GM18951 (cell line): ENCODE data around the gene SLC18A2.

Experiments used
- POLR2A ChIP-seq: IDR thresholded peaks from 4 replicates; pipeline ENCODE4 v1.6.1; 2011; ENCODE audit warnings: mild to moderate bottlenecking; ENCODE audit not compliant: insufficient read length, insufficient read depth; ENCODE audit errors: extremely low read depth
- in situ Hi-C: fragments of 300-500 bp; cut with MboI; formaldehyde crosslinking; loops from one replicate; pipeline ENCODE4 v1.12.0; 2022; ENCODE audit warnings: low sequenced_read_pairs, mixed read lengths, inconsistent platforms; ENCODE audit not compliant: unreplicated experiment

Gene SLC18A2

DNA sequence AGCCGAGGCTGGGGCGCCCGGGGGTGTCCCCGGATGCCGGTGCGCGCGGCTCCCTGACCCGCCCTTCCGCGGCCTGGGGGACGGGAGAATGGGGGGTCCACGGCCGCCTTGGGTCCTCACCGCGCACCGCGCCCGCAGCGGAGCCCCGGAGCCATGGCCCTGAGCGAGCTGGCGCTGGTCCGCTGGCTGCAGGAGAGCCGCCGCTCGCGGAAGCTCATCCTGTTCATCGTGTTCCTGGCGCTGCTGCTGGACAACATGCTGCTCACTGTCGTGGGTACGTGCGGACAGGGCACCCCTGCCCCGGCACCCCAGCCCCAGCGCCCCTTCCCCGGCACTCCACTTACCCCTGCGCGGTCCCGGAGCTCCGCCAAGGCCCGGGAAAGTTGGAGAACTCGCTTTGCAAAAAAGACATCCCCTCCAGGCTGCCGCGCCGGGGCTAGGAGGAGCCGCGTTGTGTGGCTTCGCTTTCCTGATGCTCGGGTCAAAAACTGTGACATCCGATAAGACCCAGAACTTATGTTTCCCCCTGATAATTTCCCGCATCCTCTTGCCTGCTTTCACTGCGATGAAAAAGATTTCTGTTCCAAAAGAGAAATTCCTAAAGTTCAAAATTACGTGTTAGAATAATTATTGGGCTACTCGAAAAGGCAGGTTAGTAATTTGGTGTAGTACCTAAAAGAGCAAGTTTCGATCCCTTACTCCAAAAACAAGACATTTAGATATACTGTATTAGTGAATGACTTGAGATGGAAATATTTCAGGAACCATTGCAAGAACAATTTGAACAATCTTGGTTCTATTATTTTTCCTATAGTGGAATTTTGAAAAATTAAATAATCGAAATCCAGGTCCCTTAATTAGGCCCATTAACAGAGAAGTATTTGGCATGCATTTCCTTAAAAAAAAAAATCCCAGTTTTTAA, 888 bp downstream of the SLC18A2 start:
- TF ChIP-seq POLR2A = no peak
- in situ Hi-C loops = no loop called here

DNA sequence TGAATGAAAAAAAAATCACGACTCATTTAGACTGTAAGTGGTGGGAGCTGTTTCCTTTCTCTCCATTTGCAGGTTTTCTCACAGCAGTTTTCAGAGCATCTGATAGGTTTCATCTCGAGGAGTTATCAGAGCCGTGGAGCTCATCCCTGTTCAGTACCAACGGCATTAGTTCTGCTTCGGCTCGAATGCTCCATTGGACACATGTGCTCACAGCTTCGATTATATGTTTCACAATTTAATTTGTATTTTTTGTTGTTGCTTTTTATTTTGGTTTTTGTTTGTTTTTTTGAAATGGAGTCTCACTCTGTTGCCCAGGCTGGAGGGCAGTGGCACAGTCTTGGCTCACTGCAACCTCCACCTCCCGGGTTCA, 1.5 kb downstream of the SLC18A2 start:
- no peak for TF ChIP-seq POLR2A
- in situ Hi-C loops = no loop called here

DNA sequence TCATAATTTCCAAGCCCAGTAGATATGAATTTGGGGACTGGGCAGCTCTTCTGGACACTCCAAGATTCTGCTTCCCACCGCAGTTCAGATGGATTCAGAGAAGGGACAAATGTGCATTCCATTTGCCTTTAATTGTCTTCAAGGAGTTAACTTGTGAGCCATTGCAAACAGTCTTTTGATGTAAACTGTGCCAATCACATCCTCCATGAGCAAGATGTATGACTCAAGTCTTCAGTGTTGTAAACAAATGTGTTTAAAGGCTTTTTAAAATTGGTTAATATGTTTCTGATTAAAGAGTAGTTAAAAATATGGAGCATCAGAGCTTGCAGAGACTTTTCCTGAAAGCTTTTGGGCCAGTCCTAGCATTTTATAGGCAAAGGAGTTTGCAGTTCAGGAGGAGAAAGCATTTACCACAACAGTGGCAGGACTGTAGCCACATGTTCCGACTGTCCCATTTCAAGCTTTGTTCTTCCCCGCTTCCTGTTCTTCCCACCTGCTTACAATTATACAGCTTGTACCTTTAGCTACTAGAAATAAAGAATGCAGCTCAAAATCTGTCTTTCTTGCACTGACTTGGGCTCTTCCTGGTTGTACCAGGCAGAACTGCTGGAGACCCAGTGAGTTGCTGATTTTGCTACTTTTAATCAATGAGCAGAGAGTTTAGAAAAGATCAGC, 6.2 kb downstream of the SLC18A2 start:
- TF ChIP-seq POLR2A = no peak
- in situ Hi-C loops = no loop called here

DNA sequence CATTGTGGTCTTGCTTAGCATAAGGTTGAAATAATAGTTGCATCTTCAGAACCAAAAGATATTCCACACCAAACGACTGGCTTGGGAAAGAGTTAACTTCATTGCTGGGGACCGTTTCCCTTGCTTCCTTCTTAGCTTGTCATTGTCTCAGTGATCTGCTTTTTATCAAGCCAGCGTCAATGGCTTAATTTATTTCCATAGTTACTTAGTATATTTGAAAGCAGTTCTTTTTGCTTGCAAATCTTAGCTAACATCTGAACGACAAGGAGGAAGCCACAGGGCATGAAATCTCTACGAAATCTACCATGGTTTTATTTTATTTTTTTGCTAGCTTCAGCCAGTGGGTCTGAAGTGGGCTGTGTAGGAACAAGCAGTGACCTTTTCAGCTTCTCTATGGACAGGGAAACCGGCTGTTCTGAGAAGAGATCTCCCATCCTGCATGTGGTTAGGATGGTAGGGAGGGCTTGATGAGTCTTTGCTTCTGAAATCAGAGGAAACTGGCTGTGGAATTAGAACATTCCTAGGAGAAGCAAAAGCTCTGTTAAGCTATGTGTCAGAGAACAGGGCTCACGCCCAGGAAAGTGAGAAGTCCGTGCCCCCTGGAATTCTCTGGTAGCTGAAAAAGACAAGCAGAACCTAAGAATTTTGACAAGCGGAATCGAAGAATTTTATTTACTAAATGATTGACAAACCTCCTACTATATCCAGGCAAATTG, 8.0 kb downstream of the SLC18A2 start:
- no peak for TF ChIP-seq POLR2A
- in situ Hi-C loops = no loop called here

DNA sequence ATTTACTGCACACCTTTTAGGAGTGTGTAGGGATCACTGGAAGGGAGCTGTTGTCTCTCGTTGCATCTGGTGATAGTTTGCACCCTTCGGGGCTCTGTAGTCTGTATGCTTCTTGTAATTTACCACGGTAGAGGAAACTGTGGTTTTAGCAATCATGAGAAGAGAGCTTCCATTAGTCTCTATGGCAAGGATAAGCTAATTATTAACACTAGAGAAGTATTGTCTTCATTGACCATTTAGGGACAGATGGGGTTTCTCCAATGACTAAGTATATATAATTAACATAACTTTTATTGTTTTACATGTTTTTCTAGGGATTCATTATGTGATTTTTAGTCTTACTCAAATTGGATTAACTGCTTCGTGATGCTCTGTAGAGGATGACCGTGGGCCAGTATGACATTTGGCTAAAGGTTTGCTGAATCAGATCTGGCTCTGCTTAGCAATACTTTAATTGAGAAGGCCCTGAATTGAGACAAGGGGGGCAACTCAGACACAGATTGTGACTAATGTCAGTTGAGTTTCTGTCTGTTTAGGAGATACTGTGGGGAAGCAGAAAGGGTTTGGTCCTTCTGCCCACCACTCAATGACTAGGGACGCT, 8.7 kb downstream of the SLC18A2 start:
- in situ Hi-C loops = no loop called here
- TF ChIP-seq POLR2A = no peak

DNA sequence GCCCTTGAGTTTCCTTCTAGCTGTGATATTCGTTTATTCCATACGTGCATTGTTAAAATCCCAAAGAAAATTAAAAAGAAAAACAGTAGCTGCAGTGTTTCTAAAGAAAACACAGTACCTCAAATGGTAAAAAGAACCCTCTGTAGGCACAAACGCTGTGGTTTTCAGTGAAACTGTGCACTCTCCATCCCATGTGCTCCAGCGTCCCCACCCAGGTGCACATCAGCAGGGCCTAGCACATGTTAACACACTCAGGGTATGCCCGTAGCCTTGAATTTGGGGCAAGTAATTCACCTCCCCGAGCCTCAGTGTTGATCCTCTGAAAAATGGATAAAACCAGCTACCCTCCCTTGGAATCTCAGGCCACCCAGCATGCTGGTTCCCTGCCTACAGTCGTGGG, 9.5 kb downstream of the SLC18A2 start:
- TF ChIP-seq POLR2A = no peak
- in situ Hi-C loops = no loop called here

DNA sequence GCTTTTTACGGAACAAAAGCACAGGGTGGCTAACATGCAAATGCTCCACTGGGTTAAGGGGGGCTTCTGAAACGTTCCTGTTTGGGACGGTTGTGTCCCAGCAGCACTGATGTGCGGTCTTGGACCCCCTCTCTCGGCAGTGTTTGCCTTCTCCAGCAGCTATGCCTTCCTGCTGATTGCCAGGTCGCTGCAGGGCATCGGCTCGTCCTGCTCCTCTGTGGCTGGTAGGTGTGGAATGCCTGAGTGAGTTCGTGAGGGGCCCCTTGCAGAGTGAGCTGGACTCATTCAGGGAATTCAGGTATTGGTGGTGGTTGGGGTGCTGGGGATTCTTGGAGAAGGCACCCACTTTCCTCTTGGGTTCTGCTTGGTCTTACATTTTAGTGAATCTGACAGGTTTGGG, 13.0 kb downstream of the SLC18A2 start:
- in situ Hi-C loops = no loop called here
- TF ChIP-seq POLR2A = no peak

DNA sequence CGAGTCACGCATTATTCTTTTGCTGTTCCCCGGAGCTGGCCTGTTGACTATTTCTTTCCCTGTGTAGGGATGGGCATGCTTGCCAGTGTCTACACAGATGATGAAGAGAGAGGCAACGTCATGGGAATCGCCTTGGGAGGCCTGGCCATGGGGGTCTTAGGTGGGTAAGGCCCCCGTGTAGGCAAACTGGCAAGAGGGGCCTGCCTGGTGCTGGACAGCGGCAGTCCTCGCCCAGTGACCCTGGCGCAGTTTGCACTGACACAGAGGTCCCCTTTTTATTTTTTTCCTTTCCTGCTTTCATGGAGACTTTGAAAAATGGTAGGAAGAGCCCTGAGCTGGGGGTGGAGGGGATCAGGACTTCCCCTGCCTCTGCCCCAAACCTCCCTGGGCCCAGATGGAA, 13.4 kb downstream of the SLC18A2 start:
- in situ Hi-C loops = no loop called here
- no peak for TF ChIP-seq POLR2A

DNA sequence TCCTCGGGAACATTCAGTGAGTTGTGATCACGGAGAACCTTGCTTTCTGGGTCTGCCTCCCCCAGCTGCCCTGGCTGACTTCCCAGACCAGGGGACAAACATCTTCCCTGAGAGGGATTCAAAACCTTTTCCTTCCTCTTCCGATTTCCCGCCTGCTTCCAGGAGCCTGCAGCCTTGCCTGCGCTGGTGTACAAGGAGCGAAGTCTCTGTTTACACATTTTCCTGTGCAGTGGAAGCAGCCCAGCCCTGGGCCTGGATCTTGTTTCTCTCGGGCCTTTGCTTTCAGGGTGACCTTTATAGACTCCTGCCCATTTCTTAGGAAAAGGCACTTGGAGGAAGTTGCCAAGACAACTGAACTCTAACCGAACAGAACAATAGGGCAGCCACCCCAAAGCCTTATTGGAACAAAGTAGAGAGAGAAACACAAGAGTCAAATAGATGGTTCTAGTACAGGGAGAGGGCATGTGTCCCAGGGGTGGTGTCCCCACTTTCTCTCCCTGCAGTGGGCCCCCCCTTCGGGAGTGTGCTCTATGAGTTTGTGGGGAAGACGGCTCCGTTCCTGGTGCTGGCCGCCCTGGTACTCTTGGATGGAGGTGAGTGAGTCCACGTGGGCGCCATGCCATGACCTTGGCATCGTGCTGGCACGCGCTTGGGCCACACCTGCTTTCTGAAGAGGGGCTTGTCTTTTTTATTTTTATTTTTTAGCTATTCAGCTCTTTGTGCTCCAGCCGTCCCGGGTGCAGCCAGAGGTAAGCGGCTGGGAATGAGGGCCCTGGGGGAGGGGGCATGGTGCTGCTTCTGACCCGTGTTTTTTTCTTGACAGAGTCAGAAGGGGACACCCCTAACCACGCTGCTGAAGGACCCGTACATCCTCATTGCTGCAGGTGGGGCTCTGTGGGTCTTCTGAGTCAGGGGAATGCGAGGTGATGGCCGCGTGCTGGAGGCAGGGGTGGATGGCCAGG, 14.1 kb downstream of the SLC18A2 start:
- no peak for TF ChIP-seq POLR2A
- in situ Hi-C loops = no loop called here

DNA sequence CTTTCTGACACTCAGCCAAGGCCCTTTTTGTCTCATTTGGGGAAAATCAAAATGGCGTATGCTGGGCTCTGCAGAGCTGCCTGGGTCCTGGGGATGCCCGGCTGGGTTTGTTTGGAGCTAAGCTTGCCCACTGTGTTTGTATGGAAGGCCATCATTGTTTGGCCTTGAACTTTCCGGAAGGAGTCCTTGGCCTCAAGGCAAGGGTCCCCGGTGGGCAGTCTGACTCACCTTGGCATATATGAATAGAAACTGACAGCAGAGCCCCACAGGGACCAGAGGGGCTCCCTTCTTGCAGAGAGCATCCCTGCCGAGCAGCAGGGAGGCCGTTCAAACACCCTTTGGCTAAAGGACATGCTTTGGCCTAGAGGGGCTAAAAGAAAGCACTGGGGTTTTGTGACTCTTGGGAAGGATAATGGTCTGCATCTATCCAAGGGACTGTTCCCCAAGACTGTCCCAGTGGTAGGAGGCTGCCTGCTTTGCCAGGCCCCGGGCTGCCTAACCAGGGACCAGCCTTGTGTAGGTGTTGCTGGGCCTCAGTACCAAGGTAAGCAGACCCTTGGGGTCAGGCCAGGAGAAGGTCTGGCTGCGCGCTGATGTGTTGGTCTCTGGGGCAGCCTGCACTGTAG, 15.0 kb downstream of the SLC18A2 start:
- in situ Hi-C loops = no loop called here
- no peak for TF ChIP-seq POLR2A

DNA sequence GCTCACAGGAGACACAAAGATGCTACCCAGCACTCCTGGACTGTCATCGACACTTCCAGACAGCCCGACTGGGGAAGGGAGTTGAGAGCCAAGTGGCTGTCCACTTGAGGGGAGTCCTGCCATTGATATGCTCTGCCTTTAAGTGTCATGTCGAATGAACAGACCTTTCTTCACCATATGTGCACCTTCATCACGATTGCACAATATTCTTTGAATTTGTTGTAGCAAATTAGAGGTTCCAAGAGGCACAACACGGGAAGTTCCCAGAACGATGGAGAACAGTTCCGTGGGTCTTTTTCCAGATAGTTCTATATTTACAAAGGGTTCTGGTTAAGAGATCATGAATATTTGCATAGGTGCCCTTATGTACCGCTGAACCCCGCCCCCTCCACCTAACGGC, 16.0 kb downstream of the SLC18A2 start:
- TF ChIP-seq POLR2A = no peak

DNA sequence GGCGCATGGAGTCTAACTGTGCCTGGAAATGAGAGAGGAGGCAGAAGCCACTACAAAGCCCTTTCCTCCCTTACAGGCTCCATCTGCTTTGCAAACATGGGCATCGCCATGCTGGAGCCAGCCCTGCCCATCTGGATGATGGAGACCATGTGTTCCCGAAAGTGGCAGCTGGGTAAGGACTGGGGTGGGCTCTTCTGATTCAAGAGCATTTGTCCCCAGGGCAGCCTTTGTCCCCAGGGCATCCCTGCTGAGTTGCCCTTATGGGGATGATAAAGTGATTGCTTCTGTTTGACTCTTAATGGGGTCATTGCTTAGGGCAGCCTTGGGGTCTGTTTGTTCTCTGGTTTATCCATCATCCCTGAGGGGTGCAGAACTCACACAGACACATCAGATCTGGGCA, 16.8 kb downstream of the SLC18A2 start:
- in situ Hi-C loops = no loop called here
- TF ChIP-seq POLR2A = no peak

More for the DNA sequence above, 16.0 kb downstream of the SLC18A2 start:
- in situ Hi-C loops = no loop called here
